ENCODE data around the gene GBE1.

DNA sequence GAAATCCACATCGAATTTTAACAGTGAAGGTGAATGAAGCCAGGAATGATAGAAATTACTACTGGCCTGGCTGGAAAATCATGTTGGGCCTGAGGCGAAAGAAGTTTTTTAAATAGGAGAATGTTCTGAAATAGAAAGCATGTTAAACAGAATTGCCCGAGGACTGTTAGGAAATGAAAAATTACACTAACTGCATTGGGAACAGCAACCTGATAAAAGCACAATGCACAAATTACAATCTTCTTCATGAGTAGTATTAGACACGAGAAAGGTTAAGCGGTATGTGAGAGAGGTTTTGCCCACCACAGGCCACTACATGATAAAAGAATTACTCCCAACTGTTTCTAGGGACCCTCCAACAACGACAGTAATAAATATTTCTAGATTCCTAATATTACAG, 18.9 kb downstream of the GBE1 start:
- no peak for TF ChIP-seq YY1 (IDR thresholded peaks at IDR 0.05; ENCODE audit: low read depth)
- TF ChIP-seq TAF1 (IDR thresholded peaks at IDR 0.05; ENCODE audit: low read depth) = no peak
- TF ChIP-seq NFIC (IDR thresholded peaks at IDR 0.05) = no peak
- no peak for TF ChIP-seq CREB1 (IDR thresholded peaks at IDR 0.05; ENCODE audit: low read depth)
- TF ChIP-seq EGR1 (IDR thresholded peaks at IDR 0.05) = no peak

Data from Ishikawa (cell line).